A549 (cell line): ENCODE measurements around the gene HEXB. TPM values are rescaled to one million over a fixed set of nuclear protein-coding genes. Genes with fewer than 3 reads are reported as not detected.

ENCODE experiments used
- ATAC-seq, 2 experiments: fragments of 200-7000 bp in 1 of 2; fragments of >200 bp in 1 of 2; cut with Nextera tagmentation in 1 of 2; cut with Tn5 transposase in 1 of 2; 3 replicates each; pipeline versions ENCODE4 v1.8.0 to v1.9.1; 2018 to 2020; ENCODE audit warnings: mild to moderate bottlenecking in 1 of 2, moderate library complexity in 1 of 2
- CTCF ChIA-PET: fragments of 300-600 bp; sonication (Branson Sonifier 250); formaldehyde crosslinking; extraction: SDS; loops from one replicate; lab custom pipeline; 2021; ENCODE audit warnings: antibody characterized with exemption, inconsistent platforms; lab: Yijun Ruan, JAX
- POLR2A ChIA-PET: fragments of 350-600 bp; formaldehyde crosslinking; extraction: SDS; loops from one replicate; lab custom pipeline; 2021; ENCODE audit warnings: antibody characterized with exemption, inconsistent platforms; lab: Yijun Ruan, JAX
- DNase-seq, 2 experiments: peaks; one replicate each; pipeline versions ENCODE4 v3.0.0 to v3.0.0-alpha.2; 2011 to 2016; ENCODE audit warnings: low read depth in 1 of 2, low spot score in 1 of 2
- FAIRE-seq: peaks from 2 replicates; lab custom pipeline; 2011; peaks lifted over from hg19 to GRCh38; lab: Jason Lieb, UNC
- H3K27ac ChIP-seq, 2 experiments: fragments of >200 bp; sonication (Bioruptor Twin); formaldehyde crosslinking; 3 replicates each; pipeline ENCODE4 v1.5.1; 2016 to 2017
- H3K4me1 ChIP-seq: fragments of >200 bp; sonication (Bioruptor Twin); formaldehyde crosslinking; 3 replicates; pipeline ENCODE4 v1.6.1; 2016
- H3K4me2 ChIP-seq: fragments of >200 bp; sonication (Bioruptor Twin); formaldehyde crosslinking; 3 replicates; pipeline ENCODE4 v1.6.1; 2016
- H3K4me3 ChIP-seq: fragments of >200 bp; sonication (Bioruptor Twin); formaldehyde crosslinking; 3 replicates; pipeline ENCODE4 v1.5.1; 2016
- H3K9me3 ChIP-seq: fragments of >200 bp; sonication (Bioruptor Twin); formaldehyde crosslinking; 3 replicates; pipeline ENCODE4 v1.6.1; 2016
- BHLHE40 ChIP-seq: IDR thresholded peaks from 2 replicates; pipeline ENCODE4 v1.6.1; 2012; ENCODE audit warnings: low read depth, low read length, inconsistent platforms
- CBX2 ChIP-seq: fragments of 200-600 bp; sonication (generic); IDR thresholded peaks from 2 replicates; pipeline ENCODE4 v1.6.1; 2016; ENCODE audit warnings: low read depth, mild to moderate bottlenecking, borderline replicate concordance
- CEBPB ChIP-seq, 2 experiments: fragments of >200 bp in 1 of 2; sonication (Bioruptor Twin) in 1 of 2; formaldehyde crosslinking in 1 of 2; IDR thresholded peaks; 2 replicates each; pipeline ENCODE4 v1.6.1; 2012 to 2016
- CHD4 ChIP-seq: fragments of 200-600 bp; sonication (generic); IDR thresholded peaks from 2 replicates; pipeline ENCODE4 v1.6.1; 2016; ENCODE audit warnings: antibody characterized with exemption, mild to moderate bottlenecking, borderline replicate concordance
- EP300 ChIP-seq, 2 experiments: fragments of >200 bp; sonication (Bioruptor Twin); formaldehyde crosslinking; IDR thresholded peaks; 2 replicates in 1 of 2; 3 replicates in 1 of 2; pipeline ENCODE4 v1.6.1; 2016 to 2017
- FOSB ChIP-seq: fragments of 250-450 bp; sonication (Bioruptor Pico); IDR thresholded peaks from 2 replicates; pipeline ENCODE4 v1.5.0; 2020; ENCODE audit warnings: mild to moderate bottlenecking, moderate library complexity
- GATA3 ChIP-seq: IDR thresholded peaks from 2 replicates; pipeline ENCODE4 v1.6.1; 2012; ENCODE audit warnings: borderline replicate concordance
- HOXA7 ChIP-seq: fragments of 250-450 bp; sonication (Bioruptor Pico); IDR thresholded peaks from 2 replicates; pipeline ENCODE4 v1.5.0; 2020; ENCODE audit warnings: mild to moderate bottlenecking, moderate library complexity
- JUN ChIP-seq, 2 experiments: fragments of >200 bp; sonication (Bioruptor Twin); formaldehyde crosslinking; IDR thresholded peaks; 2 replicates in 1 of 2; 3 replicates in 1 of 2; pipeline ENCODE4 v1.6.1; 2016 to 2017
- JUNB ChIP-seq: fragments of >200 bp; sonication (Bioruptor Twin); formaldehyde crosslinking; IDR thresholded peaks from 2 replicates; pipeline ENCODE4 v1.6.1; 2016
- KDM1A ChIP-seq: fragments of 200-600 bp; sonication (generic); IDR thresholded peaks from 2 replicates; pipeline ENCODE4 v1.6.1; 2016; ENCODE audit warnings: low read depth, mild to moderate bottlenecking
- MAFK ChIP-seq: fragments of 450-650 bp; IDR thresholded peaks from 2 replicates; pipeline ENCODE4 v1.6.1; 2014; ENCODE audit not compliant: partially characterized antibody
- MAZ ChIP-seq: fragments of 150-350 bp; IDR thresholded peaks from 2 replicates; pipeline ENCODE4 v1.6.1; 2014; ENCODE audit warnings: antibody characterized with exemption, low read depth, low read length, borderline replicate concordance
- MYC ChIP-seq: IDR thresholded peaks from 2 replicates; pipeline ENCODE4 v1.6.1; 2012; ENCODE audit warnings: mild to moderate bottlenecking, inconsistent platforms, low read length, improper control_type of control experiment, borderline replicate concordance
- NFE2L2 ChIP-seq: fragments of 150-350 bp; conservative IDR thresholded peaks from 2 replicates; pipeline ENCODE4 v1.6.1; 2014; ENCODE audit warnings: low read length
- NR3C1 ChIP-seq: fragments of >200 bp; sonication (Bioruptor Twin); formaldehyde crosslinking; IDR thresholded peaks from 3 replicates; pipeline ENCODE4 v1.6.1; 2017
- PBX3 ChIP-seq: IDR thresholded peaks from 2 replicates; pipeline ENCODE4 v1.6.1; 2012
- RCOR1 ChIP-seq: fragments of 150-350 bp; IDR thresholded peaks from 2 replicates; pipeline ENCODE4 v1.6.1; 2014; ENCODE audit warnings: antibody characterized with exemption, low read length, low read depth
- RNF2 ChIP-seq: fragments of 200-600 bp; sonication (generic); IDR thresholded peaks from 2 replicates; pipeline ENCODE4 v1.6.1; 2016; ENCODE audit warnings: low read depth, mild to moderate bottlenecking, antibody characterized with exemption, moderate library complexity, borderline replicate concordance
- TP53 ChIP-seq: fragments of 250-450 bp; sonication (Bioruptor Pico); IDR thresholded peaks from 2 replicates; pipeline ENCODE4 v1.5.0; 2021; ENCODE audit warnings: mild to moderate bottlenecking, moderate library complexity
- ZC3H11A ChIP-seq: fragments of 450-650 bp; IDR thresholded peaks from 2 replicates; pipeline ENCODE4 v1.6.1; 2014; ENCODE audit warnings: antibody characterized with exemption, mild to moderate bottlenecking
- ZFP36 ChIP-seq: fragments of 450-650 bp; IDR thresholded peaks from 2 replicates; pipeline ENCODE4 v1.6.1; 2014; ENCODE audit warnings: borderline replicate concordance; ENCODE audit not compliant: partially characterized antibody
- ZNF302 ChIP-seq: fragments of 250-450 bp; sonication (Bioruptor Pico); IDR thresholded peaks from 2 replicates; pipeline ENCODE4 v1.9.0; 2021; ENCODE audit warnings: inconsistent platforms, mild to moderate bottlenecking, moderate library complexity
- WGBS: methylation state at CpG from one replicate; pipeline ENCODE4 v1.1.6; 2017; ENCODE audit errors: missing lambda C conversion rate; 5-methylcytosine and 5-hydroxymethylcytosine counted together
- polyA plus RNA-seq, 4 experiments: library from polyadenylated mRNA; depleted of rRNA in 3 of 4; stranded (reverse); fragments of >200 nt; fragmentation: RNase III in 1 of 4; extraction: RNeasy Plus Mini Kit Qiagen cat#74134 plus additional on column Dnase treatment in 1 of 4; gene quantifications; 2 replicates in 3 of 4; 3 replicates in 1 of 4; pipeline ENCODE4 v1.2.3, GENCODE V29; 2011 to 2017
- TF ChIP-seq, protein P1 (sequence below): fragments of >200 bp; sonication (Bioruptor Twin); formaldehyde crosslinking; IDR thresholded peaks from 2 replicates; pipeline ENCODE4 v1.6.1; 2016
- TF ChIP-seq, protein P2 (sequence below): fragments of >200 bp; sonication (Bioruptor Twin); formaldehyde crosslinking; IDR thresholded peaks from 3 replicates; pipeline ENCODE4 v1.6.1; 2016
- TF ChIP-seq, protein P3 (sequence below): IDR thresholded peaks from 2 replicates; pipeline ENCODE4 v1.6.1; 2012; ENCODE audit warnings: low read depth, borderline replicate concordance
- TF ChIP-seq, protein P4 (sequence below): fragments of 250-450 bp; sonication (Bioruptor Pico); IDR thresholded peaks from 2 replicates; pipeline ENCODE4 v1.5.0; 2021; ENCODE audit warnings: mild to moderate bottlenecking, moderate library complexity, borderline replicate concordance

Gene HEXB
- polyA plus RNA-seq, 2 of the 4 experiments (the other 2 are of a cell fraction), result 83.5 to 153 TPM

GRCh38 chr5:74659172-74659571, 25.9 kb upstream of the HEXB start:
- FAIRE-seq (no peak), ATAC-seq (no peak), DNase-seq (no peak)
- 58% methylated on average over 3 of the region's 3 CpGs for WGBS
- no peak overlapping the region for H3K4me2 ChIP-seq
- H3K4me1 ChIP-seq, result no peaks in the 10 kb centered on the region
- POLR2A ChIA-PET, result no interaction called here
- CTCF ChIA-PET, result interaction anchor here (0.5 to 3.8 kb wide), 8 partner anchors 9 to 1068 kb away, joined by 3 to 22 read pairs (median 3); no protein-coding TSS in a partner anchor
- H3K27ac ChIP-seq, result no peak overlapping the region
- H3K9me3 ChIP-seq, result no peaks in the 10 kb centered on the region
- TF ChIP-seq ZC3H11A (no peak), HOXA7 (no peak), FOSB (CRISPR knock-in tag) (no peak), ZNF302 (CRISPR knock-in tag) (no peak), EP300 (IDR thresholded peaks at IDR 0.05) (no peak), RCOR1 (no peak), GATA3 (no peak), CEBPB (IDR thresholded peaks at IDR 0.05) (no peak), CBX2 (no peak), BHLHE40 (no peak), RNF2 (no peak), MYC (no peak), TP53 (CRISPR knock-in tag) (no peak), CHD4 (no peak), JUN (IDR thresholded peaks at IDR 0.05) (no peak), KDM1A (no peak), PBX3 (no peak)
- TF ChIP-seq, protein P1, sequence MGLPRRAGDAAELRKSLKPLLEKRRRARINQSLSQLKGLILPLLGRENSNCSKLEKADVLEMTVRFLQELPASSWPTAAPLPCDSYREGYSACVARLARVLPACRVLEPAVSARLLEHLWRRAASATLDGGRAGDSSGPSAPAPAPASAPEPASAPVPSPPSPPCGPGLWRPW, result no peak
- TF ChIP-seq, protein P2, sequence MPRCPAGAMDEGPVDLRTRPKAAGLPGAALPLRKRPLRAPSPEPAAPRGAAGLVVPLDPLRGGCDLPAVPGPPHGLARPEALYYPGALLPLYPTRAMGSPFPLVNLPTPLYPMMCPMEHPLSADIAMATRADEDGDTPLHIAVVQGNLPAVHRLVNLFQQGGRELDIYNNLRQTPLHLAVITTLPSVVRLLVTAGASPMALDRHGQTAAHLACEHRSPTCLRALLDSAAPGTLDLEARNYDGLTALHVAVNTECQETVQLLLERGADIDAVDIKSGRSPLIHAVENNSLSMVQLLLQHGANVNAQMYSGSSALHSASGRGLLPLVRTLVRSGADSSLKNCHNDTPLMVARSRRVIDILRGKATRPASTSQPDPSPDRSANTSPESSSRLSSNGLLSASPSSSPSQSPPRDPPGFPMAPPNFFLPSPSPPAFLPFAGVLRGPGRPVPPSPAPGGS, result no peak
- TF ChIP-seq, protein P3, sequence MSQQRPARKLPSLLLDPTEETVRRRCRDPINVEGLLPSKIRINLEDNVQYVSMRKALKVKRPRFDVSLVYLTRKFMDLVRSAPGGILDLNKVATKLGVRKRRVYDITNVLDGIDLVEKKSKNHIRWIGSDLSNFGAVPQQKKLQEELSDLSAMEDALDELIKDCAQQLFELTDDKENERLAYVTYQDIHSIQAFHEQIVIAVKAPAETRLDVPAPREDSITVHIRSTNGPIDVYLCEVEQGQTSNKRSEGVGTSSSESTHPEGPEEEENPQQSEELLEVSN, result no peak
- no peak overlapping the region for H3K4me3 ChIP-seq

GRCh38 chr5:74660140-74660539, 24.9 kb upstream of the HEXB start:
- DNase-seq, result no peak
- POLR2A ChIA-PET, result no interaction called here
- H3K4me2 ChIP-seq, result no peak overlapping the region

More at GRCh38 chr5:74660140-74660539, 24.9 kb upstream of the HEXB start:
- CTCF ChIA-PET, result interaction anchor here (3.8 kb wide), 1 partner anchor 11 kb away, joined by 22 read pairs; no protein-coding TSS in a partner anchor
- no peak for FAIRE-seq
- Histone ChIP-seq H3K4me3 (no peak overlapping the region), H3K27ac (no peak overlapping the region), H3K9me3 (no peaks in the 10 kb centered on the region), H3K4me1 (no peaks in the 10 kb centered on the region)
- no peak for ATAC-seq
- 16% methylated on average over 1 of the region's 1 CpG for WGBS
- TF ChIP-seq MAZ (no peak), ZFP36 (no peak), EP300 (IDR thresholded peaks at IDR 0.05) (no peak), NR3C1 (no peak), NFE2L2 (no peak), RNF2 (no peak), JUNB (no peak), MAFK (no peak)
- TF ChIP-seq, protein P1, result no peak
- TF ChIP-seq, protein P4, sequence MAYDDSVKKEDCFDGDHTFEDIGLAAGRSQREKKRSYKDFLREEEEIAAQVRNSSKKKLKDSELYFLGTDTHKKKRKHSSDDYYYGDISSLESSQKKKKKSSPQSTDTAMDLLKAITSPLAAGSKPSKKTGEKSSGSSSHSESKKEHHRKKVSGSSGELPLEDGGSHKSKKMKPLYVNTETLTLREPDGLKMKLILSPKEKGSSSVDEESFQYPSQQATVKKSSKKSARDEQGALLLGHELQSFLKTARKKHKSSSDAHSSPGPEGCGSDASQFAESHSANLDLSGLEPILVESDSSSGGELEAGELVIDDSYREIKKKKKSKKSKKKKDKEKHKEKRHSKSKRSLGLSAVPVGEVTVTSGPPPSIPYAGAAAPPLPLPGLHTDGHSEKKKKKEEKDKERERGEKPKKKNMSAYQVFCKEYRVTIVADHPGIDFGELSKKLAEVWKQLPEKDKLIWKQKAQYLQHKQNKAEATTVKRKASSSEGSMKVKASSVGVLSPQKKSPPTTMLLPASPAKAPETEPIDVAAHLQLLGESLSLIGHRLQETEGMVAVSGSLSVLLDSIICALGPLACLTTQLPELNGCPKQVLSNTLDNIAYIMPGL (CRISPR knock-in tag), result no peak
